ENCODE results near the gene SDF4. TPM values are rescaled to one million over a fixed set of nuclear protein-coding genes. Genes with fewer than 3 reads are reported as not detected.
A peak's percentile ranks its signal among the peaks of the same experiment; 100 is the strongest.

The SDF4 gene
- total RNA-seq, 1 experiment from 2014 or later: 128 TPM

DNA sequence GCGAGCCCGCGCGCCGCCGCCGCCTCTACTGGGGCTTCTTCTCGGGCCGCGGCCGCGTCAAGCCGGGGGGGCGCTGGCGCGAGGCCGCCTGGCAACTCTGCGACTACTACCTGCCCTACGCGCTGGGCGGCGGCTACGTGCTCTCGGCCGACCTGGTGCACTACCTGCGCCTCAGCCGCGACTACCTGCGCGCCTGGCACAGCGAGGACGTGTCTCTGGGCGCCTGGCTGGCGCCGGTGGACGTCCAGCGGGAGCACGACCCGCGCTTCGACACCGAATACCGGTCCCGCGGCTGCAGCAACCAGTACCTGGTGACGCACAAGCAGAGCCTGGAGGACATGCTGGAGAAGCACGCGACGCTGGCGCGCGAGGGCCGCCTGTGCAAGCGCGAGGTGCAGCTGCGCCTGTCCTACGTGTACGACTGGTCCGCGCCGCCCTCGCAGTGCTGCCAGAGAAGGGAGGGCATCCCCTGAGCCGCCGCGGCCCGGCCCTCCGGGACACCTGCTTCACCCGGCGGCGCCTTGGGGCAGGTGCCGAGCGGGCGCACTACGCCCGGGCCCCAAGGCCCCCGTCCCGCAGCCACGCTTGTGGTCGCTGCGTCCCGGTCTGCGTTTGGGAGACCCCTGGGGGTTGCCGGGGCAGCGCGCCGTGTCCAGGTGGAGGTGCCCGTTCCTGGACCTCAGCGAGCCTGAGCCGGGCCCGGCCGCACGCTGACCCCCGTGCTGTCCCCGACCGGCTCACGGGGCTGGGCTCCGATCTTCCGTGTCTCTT, 1.2 kb upstream of the SDF4 start:
- peak overlapping the region; percentile 76 for H3K27ac Mint-ChIP-seq (ENCODE audit: unreplicated experiment)

DNA sequence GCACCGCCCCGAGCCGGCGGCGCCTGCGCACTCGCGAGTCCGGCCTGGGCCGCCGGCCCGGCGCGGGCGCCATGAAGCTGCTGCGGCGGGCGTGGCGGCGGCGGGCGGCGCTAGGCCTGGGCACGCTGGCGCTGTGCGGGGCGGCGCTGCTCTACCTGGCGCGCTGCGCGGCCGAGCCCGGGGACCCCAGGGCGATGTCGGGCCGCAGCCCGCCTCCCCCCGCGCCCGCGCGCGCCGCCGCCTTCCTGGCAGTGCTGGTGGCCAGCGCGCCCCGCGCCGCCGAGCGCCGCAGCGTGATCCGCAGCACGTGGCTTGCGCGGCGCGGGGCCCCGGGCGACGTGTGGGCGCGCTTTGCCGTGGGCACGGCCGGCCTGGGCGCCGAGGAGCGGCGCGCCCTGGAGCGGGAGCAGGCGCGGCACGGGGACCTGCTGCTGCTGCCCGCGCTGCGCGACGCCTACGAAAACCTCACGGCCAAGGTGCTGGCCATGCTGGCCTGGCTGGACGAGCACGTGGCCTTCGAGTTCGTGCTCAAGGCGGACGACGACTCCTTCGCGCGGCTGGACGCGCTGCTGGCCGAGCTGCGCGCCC, 501 bp upstream of the SDF4 start, which contains the start of gene B3GALT6:
Gene B3GALT6, plus strand, starts transcription at position 30 of the 588 bp plus-strand sequence. Its CDS starts 42 bp downstream, at position 72.
- Mint-ChIP-seq H3K4me1 (ENCODE audit: low read depth, unreplicated experiment) (peaks cover 16% of the 10 kb centered on the region), H3K4me3 (ENCODE audit: low read depth, unreplicated experiment) (peak within 1 kb of the TSS; percentile 79), H3K27ac (ENCODE audit: unreplicated experiment) (peak within 1 kb of the TSS; percentile 85), H3K27me3 (ENCODE audit: unreplicated experiment) (no peaks in the 10 kb centered on the region), H3K36me3 (ENCODE audit: insufficient read depth, unreplicated experiment) (peaks cover 48% of the 10 kb centered on the region), H3K9me3 (ENCODE audit: low read depth, unreplicated experiment) (no peaks in the 10 kb centered on the region)
- DNase-seq: no peak
- TF ChIP-seq, protein P1, sequence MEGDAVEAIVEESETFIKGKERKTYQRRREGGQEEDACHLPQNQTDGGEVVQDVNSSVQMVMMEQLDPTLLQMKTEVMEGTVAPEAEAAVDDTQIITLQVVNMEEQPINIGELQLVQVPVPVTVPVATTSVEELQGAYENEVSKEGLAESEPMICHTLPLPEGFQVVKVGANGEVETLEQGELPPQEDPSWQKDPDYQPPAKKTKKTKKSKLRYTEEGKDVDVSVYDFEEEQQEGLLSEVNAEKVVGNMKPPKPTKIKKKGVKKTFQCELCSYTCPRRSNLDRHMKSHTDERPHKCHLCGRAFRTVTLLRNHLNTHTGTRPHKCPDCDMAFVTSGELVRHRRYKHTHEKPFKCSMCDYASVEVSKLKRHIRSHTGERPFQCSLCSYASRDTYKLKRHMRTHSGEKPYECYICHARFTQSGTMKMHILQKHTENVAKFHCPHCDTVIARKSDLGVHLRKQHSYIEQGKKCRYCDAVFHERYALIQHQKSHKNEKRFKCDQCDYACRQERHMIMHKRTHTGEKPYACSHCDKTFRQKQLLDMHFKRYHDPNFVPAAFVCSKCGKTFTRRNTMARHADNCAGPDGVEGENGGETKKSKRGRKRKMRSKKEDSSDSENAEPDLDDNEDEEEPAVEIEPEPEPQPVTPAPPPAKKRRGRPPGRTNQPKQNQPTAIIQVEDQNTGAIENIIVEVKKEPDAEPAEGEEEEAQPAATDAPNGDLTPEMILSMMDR (IDR thresholded peaks at IDR 0.05; ENCODE audit: unreplicated experiment): no peak
- CTCF ChIA-PET: no interaction called here
- intact Hi-C loops (cut with micrococcal nuclease; ENCODE audit: unreplicated experiment): loop anchor here (10.0 kb wide), 1 partner anchor 68 kb away; no protein-coding TSS in a partner anchor
- BruUV-seq (replicated peaks): no TSS peak

More for the DNA sequence above, 1.2 kb upstream of the SDF4 start:
- H3K4me3 Mint-ChIP-seq (ENCODE audit: low read depth, unreplicated experiment): peak overlapping the region; percentile 43
- no peak for DNase-seq
- no peaks in the 10 kb centered on the region for H3K27me3 Mint-ChIP-seq (ENCODE audit: unreplicated experiment)
- peaks cover 55% of the 10 kb centered on the region for H3K36me3 Mint-ChIP-seq (ENCODE audit: insufficient read depth, unreplicated experiment)
- no TSS peak for BruUV-seq (replicated peaks)
- no peaks in the 10 kb centered on the region for H3K9me3 Mint-ChIP-seq (ENCODE audit: low read depth, unreplicated experiment)
- H3K4me1 Mint-ChIP-seq (ENCODE audit: low read depth, unreplicated experiment): peaks cover 16% of the 10 kb centered on the region
- TF ChIP-seq, protein P1 (IDR thresholded peaks at IDR 0.05; ENCODE audit: unreplicated experiment): no peak
- intact Hi-C loops (cut with micrococcal nuclease; ENCODE audit: unreplicated experiment): loop anchor here (10.0 kb wide), 1 partner anchor 68 kb away; no protein-coding TSS in a partner anchor
- CTCF ChIA-PET: no interaction called here

DNA sequence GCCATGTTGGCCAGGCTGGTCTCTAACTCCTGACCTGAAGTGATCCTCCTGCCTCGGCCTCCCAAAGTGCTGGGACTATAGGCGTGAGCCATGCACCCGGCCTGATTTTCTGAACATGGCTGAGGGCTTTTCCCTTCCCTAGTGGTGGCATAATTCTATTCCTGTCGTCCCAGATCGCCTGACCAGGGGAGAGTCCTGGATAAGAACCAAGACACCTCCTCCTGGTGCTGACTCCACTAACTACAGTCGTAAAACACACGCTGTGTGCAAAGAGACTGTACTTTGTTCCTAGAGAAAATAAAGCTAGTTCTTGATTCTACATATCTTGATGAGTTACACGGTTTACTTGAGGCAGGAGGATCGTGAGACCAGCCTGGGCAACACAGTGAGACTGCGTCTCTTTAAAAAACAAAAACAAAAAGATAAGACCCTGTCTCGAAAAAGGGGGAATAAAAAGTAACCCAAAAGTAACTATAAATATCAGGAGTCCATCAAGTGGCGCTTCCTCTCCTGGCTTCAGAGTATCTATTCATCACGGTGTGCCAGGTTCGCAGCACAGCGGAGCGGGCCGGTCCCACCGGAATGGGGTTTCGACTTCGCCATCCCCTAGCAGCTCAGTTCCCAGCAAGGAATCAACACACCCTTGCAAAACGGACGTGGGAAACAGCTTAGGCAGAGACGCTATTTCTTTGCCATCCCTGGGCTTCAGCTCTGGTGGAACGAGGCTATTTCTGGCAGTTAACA, 973 bp downstream of the SDF4 start:
- Mint-ChIP-seq H3K9me3 (ENCODE audit: low read depth, unreplicated experiment) (no peaks in the 10 kb centered on the region), H3K4me1 (ENCODE audit: low read depth, unreplicated experiment) (peaks cover 16% of the 10 kb centered on the region), H3K27me3 (ENCODE audit: unreplicated experiment) (no peaks in the 10 kb centered on the region), H3K27ac (ENCODE audit: unreplicated experiment) (peak overlapping the region; percentile 85), H3K4me3 (ENCODE audit: low read depth, unreplicated experiment) (peak overlapping the region; percentile 79), H3K36me3 (ENCODE audit: insufficient read depth, unreplicated experiment) (peaks cover 39% of the 10 kb centered on the region)
- TF ChIP-seq, protein P1 (IDR thresholded peaks at IDR 0.05; ENCODE audit: unreplicated experiment): no peak
- no peak for DNase-seq
- intact Hi-C loops (cut with micrococcal nuclease; ENCODE audit: unreplicated experiment): loop anchor here (10.0 kb wide), 1 partner anchor 66 kb away; no protein-coding TSS in a partner anchor
- CTCF ChIA-PET: interaction anchor here (0.6 to 1.5 kb wide), 2 partner anchors 73 to 108 kb away, joined by 5 to 8 read pairs; no protein-coding TSS in a partner anchor
- TSS peak; percentile 89 for BruUV-seq (replicated peaks)

DNA sequence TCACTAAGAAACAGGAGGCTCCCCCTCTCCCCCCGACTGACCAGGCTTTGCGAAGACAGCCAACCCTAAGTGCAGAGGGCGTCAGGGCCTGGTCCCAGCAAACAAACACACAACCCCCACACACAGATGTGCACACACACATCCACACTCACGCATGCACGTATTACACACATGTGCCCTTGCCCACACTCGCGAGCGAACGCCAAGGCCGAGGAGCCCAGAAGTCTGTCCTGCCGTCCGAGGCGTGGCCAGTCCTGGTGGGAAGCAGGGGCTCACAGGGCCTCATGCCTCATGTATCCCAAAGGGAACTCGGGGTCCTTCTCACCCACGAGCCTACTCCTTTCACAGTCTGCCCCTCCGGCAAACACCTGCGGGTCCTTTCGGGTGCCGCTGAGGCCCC, 2.0 kb downstream of the SDF4 start:
- Mint-ChIP-seq H3K4me3 (ENCODE audit: low read depth, unreplicated experiment) (peak overlapping the region; percentile 79), H3K9me3 (ENCODE audit: low read depth, unreplicated experiment) (no peaks in the 10 kb centered on the region), H3K27ac (ENCODE audit: unreplicated experiment) (no peak overlapping the region), H3K27me3 (ENCODE audit: unreplicated experiment) (no peaks in the 10 kb centered on the region), H3K36me3 (ENCODE audit: insufficient read depth, unreplicated experiment) (peaks cover 40% of the 10 kb centered on the region), H3K4me1 (ENCODE audit: low read depth, unreplicated experiment) (peaks cover 16% of the 10 kb centered on the region)
- DNase-seq: no peak
- CTCF ChIA-PET: interaction anchor here (1.5 kb wide), 1 partner anchor 107 kb away, joined by 8 read pairs; no protein-coding TSS in a partner anchor
- intact Hi-C loops (cut with micrococcal nuclease; ENCODE audit: unreplicated experiment): loop anchor here (10.0 kb wide), 1 partner anchor 65 kb away; no protein-coding TSS in a partner anchor
- BruUV-seq (replicated peaks): no TSS peak
- TF ChIP-seq, protein P1 (IDR thresholded peaks at IDR 0.05; ENCODE audit: unreplicated experiment): no peak
